ENCODE data around the gene PPM1L.

PPM1L gene

DNA sequence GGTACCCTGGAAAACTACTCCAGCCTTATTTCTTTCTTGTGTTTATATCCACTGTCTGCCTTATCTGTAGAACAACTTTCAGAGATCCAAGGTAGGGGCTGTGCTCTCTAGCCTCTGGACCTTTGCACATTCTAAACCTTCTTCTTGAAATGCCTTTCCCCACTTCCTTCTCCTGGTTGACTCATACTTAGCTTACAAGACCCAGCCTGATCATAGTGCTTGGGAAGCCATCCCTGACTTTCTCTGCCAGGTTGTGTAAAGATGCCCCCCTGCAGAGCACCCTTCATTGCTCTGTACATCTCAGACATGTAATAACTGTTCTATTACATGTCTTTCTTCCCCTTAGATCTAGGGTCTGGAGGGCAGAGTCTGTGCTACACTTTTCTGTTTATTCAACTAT lies 50.1 kb downstream of the PPM1L start:
- no peak overlapping the region for H3K4me2 ChIP-seq
- peaks cover 41% of the 10 kb centered on the region for H3K4me1 ChIP-seq (ENCODE audit: low read depth, poor library complexity, severe bottlenecking)
- no peaks in the 10 kb centered on the region for H3K36me3 ChIP-seq (ENCODE audit: insufficient read depth)
- no peak overlapping the region for H3K4me3 ChIP-seq (IDR thresholded peaks at IDR 0.05; ENCODE audit: insufficient read depth, low read depth, low read length)
- H4K20me1 ChIP-seq (ENCODE audit: insufficient read depth) = no peaks in the 10 kb centered on the region
- H3K79me2 ChIP-seq (ENCODE audit: insufficient read depth, low read depth) = peaks cover 15% of the 10 kb centered on the region; the same call in 1 of the 2 replicates
- no peaks in the 10 kb centered on the region for H3K27me3 ChIP-seq (ENCODE audit: insufficient read depth, low read depth)
- H3K9ac ChIP-seq = no peak overlapping the region
- no peak overlapping the region for H3K27ac ChIP-seq
- H2AFZ ChIP-seq (ENCODE audit: low read depth) = no peak overlapping the region
- TF ChIP-seq, protein P1, sequence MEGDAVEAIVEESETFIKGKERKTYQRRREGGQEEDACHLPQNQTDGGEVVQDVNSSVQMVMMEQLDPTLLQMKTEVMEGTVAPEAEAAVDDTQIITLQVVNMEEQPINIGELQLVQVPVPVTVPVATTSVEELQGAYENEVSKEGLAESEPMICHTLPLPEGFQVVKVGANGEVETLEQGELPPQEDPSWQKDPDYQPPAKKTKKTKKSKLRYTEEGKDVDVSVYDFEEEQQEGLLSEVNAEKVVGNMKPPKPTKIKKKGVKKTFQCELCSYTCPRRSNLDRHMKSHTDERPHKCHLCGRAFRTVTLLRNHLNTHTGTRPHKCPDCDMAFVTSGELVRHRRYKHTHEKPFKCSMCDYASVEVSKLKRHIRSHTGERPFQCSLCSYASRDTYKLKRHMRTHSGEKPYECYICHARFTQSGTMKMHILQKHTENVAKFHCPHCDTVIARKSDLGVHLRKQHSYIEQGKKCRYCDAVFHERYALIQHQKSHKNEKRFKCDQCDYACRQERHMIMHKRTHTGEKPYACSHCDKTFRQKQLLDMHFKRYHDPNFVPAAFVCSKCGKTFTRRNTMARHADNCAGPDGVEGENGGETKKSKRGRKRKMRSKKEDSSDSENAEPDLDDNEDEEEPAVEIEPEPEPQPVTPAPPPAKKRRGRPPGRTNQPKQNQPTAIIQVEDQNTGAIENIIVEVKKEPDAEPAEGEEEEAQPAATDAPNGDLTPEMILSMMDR (conservative IDR thresholded peaks at IDR 0.05; ENCODE audit: low read depth, low read length) = no peak

DNA sequence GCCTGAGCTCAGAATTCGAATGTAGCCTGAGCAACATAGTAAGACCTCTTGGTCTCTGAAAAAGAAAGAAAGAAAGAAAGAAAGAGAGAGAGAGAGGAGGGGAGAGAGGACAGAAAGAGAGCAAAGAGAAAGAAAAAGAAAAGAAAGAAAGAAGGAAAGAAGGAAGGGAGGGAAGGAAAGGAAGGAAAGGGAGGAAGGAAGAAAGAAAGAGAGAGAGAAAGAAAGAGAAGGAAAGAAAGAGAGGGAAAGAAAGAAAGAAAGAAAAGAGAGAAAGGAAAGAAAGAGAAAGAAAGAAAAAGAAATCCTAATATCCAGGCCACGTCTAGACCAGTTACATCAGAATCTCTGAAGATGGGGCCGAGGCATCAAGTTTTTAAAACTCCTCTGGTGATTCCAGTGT lies 50.7 kb downstream of the PPM1L start:
- Histone ChIP-seq H3K4me3 (IDR thresholded peaks at IDR 0.05; ENCODE audit: insufficient read depth, low read depth, low read length) (no peak overlapping the region), H3K4me1 (ENCODE audit: low read depth, poor library complexity, severe bottlenecking) (peaks cover 37% of the 10 kb centered on the region), H2AFZ (ENCODE audit: low read depth) (no peak overlapping the region), H3K79me2 (ENCODE audit: insufficient read depth, low read depth) (peaks cover 17% of the 10 kb centered on the region; the same call in 1 of the 2 replicates), H3K9ac (no peak overlapping the region), H3K36me3 (ENCODE audit: insufficient read depth) (no peaks in the 10 kb centered on the region), H4K20me1 (ENCODE audit: insufficient read depth) (no peaks in the 10 kb centered on the region), H3K27ac (no peak overlapping the region), H3K4me2 (no peak overlapping the region), H3K27me3 (ENCODE audit: insufficient read depth, low read depth) (no peaks in the 10 kb centered on the region)
- TF ChIP-seq, protein P1 (conservative IDR thresholded peaks at IDR 0.05; ENCODE audit: low read depth, low read length) = no peak

DNA sequence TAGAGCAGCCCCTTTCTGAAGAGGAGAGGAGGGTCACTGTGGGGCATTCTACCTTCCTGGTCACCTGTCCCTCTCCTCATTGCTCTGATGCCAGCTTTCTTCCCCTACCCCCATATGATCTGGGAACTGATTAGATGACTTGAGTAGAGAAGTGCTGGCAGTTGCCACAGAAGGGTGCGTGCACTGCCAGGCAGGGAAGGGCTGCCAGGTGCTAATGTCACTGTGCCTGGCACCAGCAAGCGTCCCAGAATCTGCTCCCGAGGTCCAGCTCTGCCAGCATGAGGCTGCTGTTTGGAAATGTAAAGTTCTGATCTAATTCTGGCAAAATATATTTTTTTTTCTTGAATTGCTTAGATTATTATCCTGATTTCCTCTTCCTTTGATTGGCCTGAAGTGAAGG lies 52.8 kb downstream of the PPM1L start:
- Histone ChIP-seq H3K79me2 (ENCODE audit: insufficient read depth, low read depth) (peaks cover 30% of the 10 kb centered on the region; the same call in 1 of the 2 replicates), H3K27me3 (ENCODE audit: insufficient read depth, low read depth) (no peaks in the 10 kb centered on the region), H3K36me3 (ENCODE audit: insufficient read depth) (no peaks in the 10 kb centered on the region), H3K4me1 (ENCODE audit: low read depth, poor library complexity, severe bottlenecking) (peaks cover 23% of the 10 kb centered on the region), H3K4me2 (no peak overlapping the region), H2AFZ (ENCODE audit: low read depth) (no peak overlapping the region), H4K20me1 (ENCODE audit: insufficient read depth) (no peaks in the 10 kb centered on the region), H3K4me3 (IDR thresholded peaks at IDR 0.05; ENCODE audit: insufficient read depth, low read depth, low read length) (no peak overlapping the region), H3K9ac (no peak overlapping the region), H3K27ac (no peak overlapping the region)
- TF ChIP-seq, protein P1 (conservative IDR thresholded peaks at IDR 0.05; ENCODE audit: low read depth, low read length) = no peak

DNA sequence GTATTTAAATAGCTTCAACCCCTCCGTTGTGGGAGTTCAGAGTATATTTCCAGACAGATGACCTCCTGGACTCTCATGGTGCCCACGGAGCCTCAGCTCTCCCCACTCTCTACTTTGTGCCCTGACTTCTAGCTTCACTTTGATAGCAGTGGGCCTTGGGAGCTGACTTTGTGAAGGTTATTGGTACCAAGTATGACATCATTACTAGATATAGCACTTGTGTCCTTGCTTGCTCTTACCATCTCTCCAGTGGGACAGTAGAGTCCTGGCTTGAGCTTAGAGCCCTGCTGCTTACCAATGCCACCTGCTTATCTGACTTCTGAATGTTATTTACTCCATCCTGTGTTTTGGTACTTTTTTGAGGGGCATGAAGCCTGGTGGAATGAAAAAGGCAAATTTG lies 53.4 kb downstream of the PPM1L start:
- Histone ChIP-seq H3K4me2 (no peak overlapping the region), H3K4me3 (IDR thresholded peaks at IDR 0.05; ENCODE audit: insufficient read depth, low read depth, low read length) (no peak overlapping the region), H4K20me1 (ENCODE audit: insufficient read depth) (no peaks in the 10 kb centered on the region), H2AFZ (ENCODE audit: low read depth) (no peak overlapping the region), H3K4me1 (ENCODE audit: low read depth, poor library complexity, severe bottlenecking) (peaks cover 17% of the 10 kb centered on the region), H3K27me3 (ENCODE audit: insufficient read depth, low read depth) (no peaks in the 10 kb centered on the region), H3K9ac (no peak overlapping the region), H3K79me2 (ENCODE audit: insufficient read depth, low read depth) (peaks cover 30% of the 10 kb centered on the region; the same call in 1 of the 2 replicates), H3K27ac (no peak overlapping the region), H3K36me3 (ENCODE audit: insufficient read depth) (no peaks in the 10 kb centered on the region)
- TF ChIP-seq, protein P1 (conservative IDR thresholded peaks at IDR 0.05; ENCODE audit: low read depth, low read length) = no peak

All from KMS-11 (cell line).